GM18951 (cell line): ENCODE measurements around the gene SETSIP.
"Not testable (repeated sequence)": the region's sequence is repeated elsewhere in the genome, so short reads cannot be mapped to it uniquely, and the experiment has no call there.

ENCODE experiments used
- POLR2A ChIP-seq: IDR thresholded peaks from 4 replicates; pipeline ENCODE4 v1.6.1; 2011; ENCODE audit warnings: mild to moderate bottlenecking; ENCODE audit not compliant: insufficient read length, insufficient read depth; ENCODE audit errors: extremely low read depth
- in situ Hi-C: fragments of 300-500 bp; cut with MboI; formaldehyde crosslinking; loops from one replicate; pipeline ENCODE4 v1.12.0; 2022; ENCODE audit warnings: low sequenced_read_pairs, mixed read lengths, inconsistent platforms; ENCODE audit not compliant: unreplicated experiment

SETSIP gene

DNA sequence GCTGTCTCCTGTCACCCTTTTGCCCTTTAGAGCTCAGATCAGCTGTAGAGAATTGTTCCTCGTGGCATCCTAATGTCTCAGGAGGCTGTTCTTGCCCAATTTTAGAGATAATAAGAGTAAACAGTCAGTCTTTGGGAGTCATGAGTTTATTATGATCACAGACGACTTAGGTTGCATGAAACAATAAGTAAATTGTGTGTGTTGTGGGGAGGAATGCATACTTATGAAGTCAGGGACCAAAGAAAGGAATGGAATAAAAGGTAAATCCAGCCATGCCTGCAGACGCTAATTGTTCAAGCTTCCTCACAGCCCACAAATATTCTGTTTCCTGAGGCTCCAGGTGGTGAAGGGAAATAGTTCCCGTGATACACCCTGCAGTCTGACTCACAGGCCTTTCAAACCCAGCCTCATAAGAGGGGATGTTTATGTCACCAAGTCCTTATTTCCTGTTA, 44.5 kb downstream of the SETSIP start:
- in situ Hi-C loops, result no loop called here
- TF ChIP-seq POLR2A, result no peak

DNA sequence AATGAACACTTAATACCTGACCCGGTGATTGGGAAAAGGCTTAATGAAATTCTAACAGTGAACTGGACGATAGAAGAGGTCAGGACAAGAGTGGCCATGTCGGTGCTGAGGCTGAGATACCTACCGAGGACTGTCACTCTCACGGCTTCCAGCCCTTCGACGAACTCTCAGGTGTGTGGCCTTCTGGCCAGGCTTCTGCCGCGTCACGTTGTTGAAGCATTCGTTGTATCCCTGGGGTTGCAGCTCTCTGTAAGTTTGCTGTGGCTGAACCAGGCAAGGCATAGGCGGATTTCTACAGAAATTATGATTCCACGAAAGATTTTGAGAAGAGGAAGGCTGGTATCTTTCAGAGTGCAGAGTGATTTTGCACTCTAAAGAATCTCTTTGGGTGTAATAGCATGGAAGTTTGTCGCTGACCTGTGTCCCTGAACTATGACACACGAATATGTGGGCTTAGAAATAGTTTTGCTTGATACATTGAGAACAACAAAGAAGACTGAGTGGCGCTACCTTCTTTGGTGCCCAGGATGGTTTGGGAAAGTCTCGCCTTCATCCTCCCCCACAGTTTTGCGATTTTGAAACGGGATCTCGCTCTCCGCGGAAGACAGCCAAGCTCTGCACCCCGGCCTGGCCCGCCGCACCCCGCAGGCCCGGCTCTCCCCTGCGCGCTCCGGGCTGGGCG, 45.8 kb downstream of the SETSIP start:
- in situ Hi-C loops, result no loop called here
- no peak for TF ChIP-seq POLR2A

DNA sequence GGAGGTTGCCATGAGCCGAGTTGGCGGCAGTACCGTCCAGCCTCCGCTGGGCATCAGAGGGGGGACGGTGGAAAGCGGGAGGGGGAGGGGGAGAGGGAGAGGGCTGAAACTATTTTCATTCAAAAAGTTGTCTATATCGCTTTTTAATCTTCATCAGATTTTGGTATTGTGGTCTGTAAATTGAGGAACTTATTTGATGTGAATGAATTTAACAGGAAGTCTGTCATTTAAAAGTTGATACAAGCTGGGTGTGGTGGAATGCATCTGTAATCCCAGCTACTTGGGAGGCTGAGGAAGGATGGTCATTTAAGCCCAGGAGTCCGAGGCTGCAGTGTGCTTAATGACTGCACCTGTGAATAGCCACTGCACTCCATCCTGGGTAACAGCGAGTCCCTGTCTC, 48.4 kb downstream of the SETSIP start:
- TF ChIP-seq POLR2A, result no peak
- in situ Hi-C loops, result no loop called here

DNA sequence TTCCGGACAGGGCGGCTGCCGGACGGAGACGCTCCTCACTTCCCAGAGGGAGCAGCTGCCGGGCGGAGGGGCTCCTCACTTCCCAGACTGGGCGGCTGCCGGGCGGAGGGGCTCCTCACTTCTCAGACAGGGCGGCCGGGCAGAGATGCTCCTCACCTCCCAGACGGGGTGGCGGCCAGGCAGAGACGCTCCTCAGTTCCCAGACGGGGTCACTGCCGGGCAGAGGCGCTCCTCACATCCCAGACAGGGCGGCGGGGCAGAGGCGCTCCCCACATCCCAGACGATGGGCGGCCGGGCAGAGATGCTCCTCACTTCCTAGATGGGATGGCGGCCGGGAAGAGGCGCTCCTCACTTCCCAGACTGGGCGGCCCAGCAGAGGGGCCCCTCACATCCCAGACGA, 49.2 kb downstream of the SETSIP start:
- in situ Hi-C loops, result not testable (repeated sequence)
